ENCODE results near the gene SGMS1. TPM values are rescaled to one million over a fixed set of nuclear protein-coding genes. Genes with fewer than 3 reads are reported as not detected.

Gene SGMS1
- total RNA-seq, 1 donor from 2014 or later = 93.8 TPM

GRCh38 chr10:50561266-50561665 lies 62.5 kb downstream of the SGMS1 start:
- no peak for DNase-seq (ENCODE audit: extremely low spot score in 2 of 2)
- H3K9me3 ChIP-seq = no peaks in the 10 kb centered on the region
- peaks cover 27% of the 10 kb centered on the region for H3K4me1 ChIP-seq
- no peaks in the 10 kb centered on the region for H3K27me3 ChIP-seq
- H3K27ac ChIP-seq = no peak overlapping the region
- intact Hi-C loops (cut with DNase I) = no loop called here
- no peaks in the 10 kb centered on the region for H3K36me3 ChIP-seq
- no peak for TF ChIP-seq POLR2A (IDR thresholded peaks at IDR 0.05)
- H3K4me3 ChIP-seq = no peak overlapping the region

- no peak for TF ChIP-seq CTCF (IDR thresholded peaks at IDR 0.05)
- no peak for TF ChIP-seq POLR2A (IDR thresholded peaks at IDR 0.05)
- no peak for TF ChIP-seq POLR2AphosphoS5 (IDR thresholded peaks at IDR 0.05; ENCODE audit: insufficient read depth in 1 of 2, low read depth in 1 of 2)
- no peak for DNase-seq (ENCODE audit: extremely low spot score in 2 of 2)
- Histone ChIP-seq H3K9me3 (no peaks in the 10 kb centered on the region), H3K4me1 (peaks cover 36% of the 10 kb centered on the region), H3K27ac (no peak overlapping the region), H3K27me3 (no peaks in the 10 kb centered on the region), H3K4me3 (no peak overlapping the region), H3K36me3 (no peaks in the 10 kb centered on the region)
- intact Hi-C loops (cut with DNase I) = no loop called here
Measured at GRCh38 chr10:50560370-50560769, 63.4 kb downstream of the SGMS1 start.

- DNase-seq (ENCODE audit: extremely low spot score in 2 of 2) = no peak
- Histone ChIP-seq H3K9me3 (no peaks in the 10 kb centered on the region), H3K27me3 (no peaks in the 10 kb centered on the region), H3K4me1 (peaks cover 56% of the 10 kb centered on the region), H3K27ac (no peak overlapping the region), H3K4me3 (no peak overlapping the region), H3K36me3 (no peaks in the 10 kb centered on the region)
- intact Hi-C loops (cut with DNase I) = loop anchor here (10.0 kb wide), 1 partner anchor 66 kb away; the partner anchor contains the start of gene SGMS1
- no peak for TF ChIP-seq POLR2A (IDR thresholded peaks at IDR 0.05)
- TF ChIP-seq POLR2AphosphoS5 (IDR thresholded peaks at IDR 0.05; ENCODE audit: insufficient read depth in 1 of 2, low read depth in 1 of 2) = no peak
- TF ChIP-seq CTCF (IDR thresholded peaks at IDR 0.05) = no peak
Measured at GRCh38 chr10:50558371-50558770, 65.4 kb downstream of the SGMS1 start.

GRCh38 chr10:50557130-50557682 lies 66.5 kb downstream of the SGMS1 start:
- DNase-seq (ENCODE audit: extremely low spot score in 2 of 2) = no peak
- intact Hi-C loops (cut with DNase I) = loop anchor here (10.0 kb wide), 1 partner anchor 68 kb away; the partner anchor contains the start of gene SGMS1
- H3K4me3 ChIP-seq = no peak overlapping the region
- H3K36me3 ChIP-seq = no peaks in the 10 kb centered on the region
- H3K9me3 ChIP-seq = no peaks in the 10 kb centered on the region
- H3K4me1 ChIP-seq = peaks cover 62% of the 10 kb centered on the region
- no peak overlapping the region for H3K27ac ChIP-seq
- no peaks in the 10 kb centered on the region for H3K27me3 ChIP-seq
- TF ChIP-seq POLR2A (IDR thresholded peaks at IDR 0.05) = no peak
- TF ChIP-seq POLR2AphosphoS5 (IDR thresholded peaks at IDR 0.05; ENCODE audit: insufficient read depth in 1 of 2, low read depth in 1 of 2) = no peak
- TF ChIP-seq CTCF (IDR thresholded peaks at IDR 0.05) = no peak

- H3K4me1 ChIP-seq = peaks cover 54% of the 10 kb centered on the region
- TF ChIP-seq POLR2AphosphoS5 (IDR thresholded peaks at IDR 0.05; ENCODE audit: insufficient read depth in 1 of 2, low read depth in 1 of 2) (no peak), POLR2A (IDR thresholded peaks at IDR 0.05) (no peak), CTCF (IDR thresholded peaks at IDR 0.05) (no peak)
- no peak overlapping the region for H3K4me3 ChIP-seq
- H3K9me3 ChIP-seq = no peaks in the 10 kb centered on the region
- intact Hi-C loops (cut with DNase I) = loop anchor here (10.0 kb wide), 1 partner anchor 68 kb away; the partner anchor contains the start of gene SGMS1
- H3K36me3 ChIP-seq = no peaks in the 10 kb centered on the region
- no peak overlapping the region for H3K27ac ChIP-seq
- DNase-seq (ENCODE audit: extremely low spot score in 2 of 2) = no peak
- H3K27me3 ChIP-seq = no peaks in the 10 kb centered on the region
Measured at GRCh38 chr10:50556237-50557120, 67.3 kb downstream of the SGMS1 start.

Measured in vagina (tissue), 2 donors.